ENCODE results near the gene MYO18B.

- TF ChIP-seq CTCF (IDR thresholded peaks at IDR 0.05; ENCODE audit: low read depth, low read length) (no peak), POLR2A (IDR thresholded peaks at IDR 0.05; ENCODE audit: extremely low read depth, insufficient read length) (no peak), MAX (IDR thresholded peaks at IDR 0.05; ENCODE audit: low read depth, low read length) (no peak)
Observed at GRCh38 chr22:25753252-25753651, 11.3 kb downstream of the MYO18B start.

Measured in NB4 (cell line).